Measurements from ENCODE around the gene CASR. TPM values are rescaled to one million over a fixed set of nuclear protein-coding genes. Genes with fewer than 3 reads are reported as not detected.

The CASR gene
- total and polyA plus RNA-seq, 8 donors: 0.04 to 0.24 (median 0.13) TPM; not detected in 1

- no peak overlapping the region for H3K4me3 ChIP-seq
- no peaks in the 10 kb centered on the region for H3K9me3 ChIP-seq
- no peak for TF ChIP-seq CTCF (IDR thresholded peaks at IDR 0.05)
- peak overlapping the region in 1 of 2 donors; percentile 85 for H3K27ac ChIP-seq
- ATAC-seq (no peak), DNase-seq (no peak)
- H3K36me3 ChIP-seq: no peaks in the 10 kb centered on the region
- peaks cover 0 to 22% of the 10 kb centered on the region in 2 donors for H3K4me1 ChIP-seq
- H3K27me3 ChIP-seq: no peaks in the 10 kb centered on the region
- intact Hi-C loops (cut with DNase I): no loop called here
Observed at GRCh38 chr3:122247825-122248185, 64.3 kb downstream of the CASR start.

GRCh38 chr3:122251428-122251827, 68.0 kb downstream of the CASR start:
- H3K27me3 ChIP-seq: no peaks in the 10 kb centered on the region
- H3K36me3 ChIP-seq: no peaks in the 10 kb centered on the region
- no peak for TF ChIP-seq CTCF (IDR thresholded peaks at IDR 0.05)

GRCh38 chr3:122253581-122253980, 70.1 kb downstream of the CASR start:
- DNase-seq (no peak), ATAC-seq (no peak)
- intact Hi-C loops (cut with DNase I): loop anchor here in 1 of 2 donors (10.0 kb wide), 1 partner anchor 149 kb away; no protein-coding TSS in a partner anchor
- H3K27me3 ChIP-seq: no peaks in the 10 kb centered on the region
- no peak for TF ChIP-seq CTCF (IDR thresholded peaks at IDR 0.05)
- H3K9me3 ChIP-seq: no peaks in the 10 kb centered on the region
- peaks cover 0 to 17% of the 10 kb centered on the region in 2 donors for H3K4me1 ChIP-seq
- H3K36me3 ChIP-seq: no peaks in the 10 kb centered on the region
- H3K27ac ChIP-seq: no peak overlapping the region
- no peak overlapping the region for H3K4me3 ChIP-seq

More at GRCh38 chr3:122251428-122251827, 68.0 kb downstream of the CASR start:
- DNase-seq (no peak), ATAC-seq (no peak)
- intact Hi-C loops (cut with DNase I): loop anchor here in 1 of 2 donors (10.0 kb wide), 1 partner anchor 147 kb away; no protein-coding TSS in a partner anchor
- Histone ChIP-seq H3K4me3 (no peak overlapping the region), H3K9me3 (no peaks in the 10 kb centered on the region), H3K4me1 (peaks cover 0 to 30% of the 10 kb centered on the region in 2 donors), H3K27ac (no peak overlapping the region)

- Histone ChIP-seq H3K4me1 (peaks cover 0 to 22% of the 10 kb centered on the region in 2 donors), H3K27ac (no peak overlapping the region), H3K4me3 (no peak overlapping the region), H3K9me3 (no peaks in the 10 kb centered on the region), H3K36me3 (no peaks in the 10 kb centered on the region), H3K27me3 (no peaks in the 10 kb centered on the region)
- TF ChIP-seq CTCF (IDR thresholded peaks at IDR 0.05): no peak
- DNase-seq (no peak), ATAC-seq (peak; percentile 42)
- intact Hi-C loops (cut with DNase I): loop anchor here in 1 of 2 donors (10.0 kb wide), 1 partner anchor 151 kb away; no protein-coding TSS in a partner anchor
Observed at GRCh38 chr3:122255757-122256439, 72.4 kb downstream of the CASR start.

GRCh38 chr3:122257644-122258364, 74.3 kb downstream of the CASR start:
- Histone ChIP-seq H3K27me3 (peaks cover 0 to 14% of the 10 kb centered on the region in 2 donors), H3K36me3 (no peaks in the 10 kb centered on the region), H3K9me3 (no peaks in the 10 kb centered on the region), H3K27ac (no peak overlapping the region), H3K4me3 (no peak overlapping the region), H3K4me1 (peaks cover 0 to 22% of the 10 kb centered on the region in 2 donors)
- no peak for TF ChIP-seq CTCF (IDR thresholded peaks at IDR 0.05)
- intact Hi-C loops (cut with DNase I): loop anchor here in 1 of 2 donors (10.0 kb wide), 1 partner anchor 153 kb away; no protein-coding TSS in a partner anchor
- DNase-seq: no peak
- ATAC-seq: no peak
